Measurements from ENCODE around the gene C1orf52. TPM values are rescaled to one million over a fixed set of nuclear protein-coding genes. Genes with fewer than 3 reads are reported as not detected.

Gene C1orf52
- total RNA-seq = 23.5 and 29.8 TPM in 2 replicates

DNA sequence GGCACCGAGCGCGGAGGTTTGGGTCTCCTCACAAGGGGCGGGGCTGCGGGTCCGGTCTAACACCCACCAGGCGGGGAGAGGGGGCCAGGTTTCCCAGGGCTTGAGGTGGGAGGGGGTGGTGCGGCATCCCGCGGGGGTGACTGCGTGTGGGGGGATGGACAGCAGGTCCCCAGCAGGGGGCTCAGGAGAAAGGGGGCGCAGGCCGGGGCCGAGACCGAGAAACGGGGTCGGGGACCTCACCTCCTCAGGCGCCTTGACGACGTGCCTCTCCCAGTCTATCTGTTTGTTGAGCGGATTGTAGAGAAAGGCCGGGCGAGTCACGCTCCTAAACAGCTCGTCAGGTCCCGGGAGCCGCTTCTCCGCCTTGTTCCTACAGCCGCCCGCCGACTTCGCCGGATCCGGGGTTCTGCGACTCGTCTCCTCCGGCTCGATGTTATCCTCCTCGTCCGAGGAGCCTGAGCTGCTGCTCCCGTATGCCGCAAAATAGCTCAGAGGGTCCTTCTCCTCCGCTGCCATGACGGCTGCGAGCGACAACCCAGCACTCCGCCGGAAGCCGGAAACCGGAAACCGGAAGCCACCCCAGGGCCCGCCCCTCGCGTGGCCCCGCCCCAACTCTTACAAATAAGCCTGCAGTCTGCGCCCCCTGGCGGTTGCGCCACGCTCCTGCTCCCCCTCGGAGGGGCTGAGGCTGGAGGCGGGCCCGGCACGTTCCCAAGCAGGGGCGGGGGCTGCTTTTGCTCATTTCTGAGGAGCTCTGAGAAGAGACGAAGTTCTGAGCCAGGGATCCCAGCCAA lies at the start of gene C1orf52:
Gene C1orf52, minus strand, starts transcription at position 545 of the 794 bp plus-strand sequence. Its CDS starts 29 bp downstream, at position 516.

DNA sequence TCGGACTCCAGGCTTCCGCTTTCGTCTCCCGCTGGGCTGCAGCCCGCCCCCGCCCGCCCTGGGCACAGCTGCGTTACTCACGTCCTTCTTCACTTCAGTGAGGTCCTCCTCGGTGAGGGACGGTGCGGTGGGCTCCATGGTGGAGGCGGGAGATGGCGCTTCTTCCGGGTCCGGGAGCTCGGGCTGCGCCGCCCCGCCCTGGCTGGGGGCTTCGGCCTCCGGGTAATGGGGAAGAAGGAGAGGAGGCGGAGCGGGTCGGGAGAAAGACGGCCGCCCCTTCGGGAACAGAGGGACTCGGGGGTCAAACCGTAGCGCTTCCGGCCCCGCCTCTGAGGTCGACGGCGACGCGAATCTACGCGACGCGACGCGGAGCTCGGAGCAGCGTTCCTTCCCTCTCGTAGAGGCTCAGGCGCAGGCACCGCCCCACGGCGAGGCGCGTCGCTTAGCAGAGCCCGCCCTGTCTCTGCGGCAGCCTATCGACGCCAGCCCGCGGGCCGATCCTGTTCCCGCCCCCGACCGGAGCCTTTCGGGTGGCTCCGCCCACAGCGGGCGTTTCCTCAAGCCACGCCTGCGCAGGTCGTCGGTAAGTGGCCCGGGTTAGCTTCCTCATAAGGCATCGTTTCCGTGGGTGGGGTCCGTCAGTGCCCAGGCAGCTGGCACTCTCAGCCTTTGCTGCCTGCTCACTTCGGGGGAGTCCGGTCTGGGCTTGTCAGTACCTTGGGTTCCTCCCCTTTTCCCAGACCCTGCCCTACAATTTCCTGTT lies 16.9 kb upstream of the C1orf52 start, which contains the start of gene BCL10:
Gene BCL10, minus strand, starts transcription at position 418 of the 763 bp plus-strand sequence. Its CDS starts 280 bp downstream, at position 138.

DNA sequence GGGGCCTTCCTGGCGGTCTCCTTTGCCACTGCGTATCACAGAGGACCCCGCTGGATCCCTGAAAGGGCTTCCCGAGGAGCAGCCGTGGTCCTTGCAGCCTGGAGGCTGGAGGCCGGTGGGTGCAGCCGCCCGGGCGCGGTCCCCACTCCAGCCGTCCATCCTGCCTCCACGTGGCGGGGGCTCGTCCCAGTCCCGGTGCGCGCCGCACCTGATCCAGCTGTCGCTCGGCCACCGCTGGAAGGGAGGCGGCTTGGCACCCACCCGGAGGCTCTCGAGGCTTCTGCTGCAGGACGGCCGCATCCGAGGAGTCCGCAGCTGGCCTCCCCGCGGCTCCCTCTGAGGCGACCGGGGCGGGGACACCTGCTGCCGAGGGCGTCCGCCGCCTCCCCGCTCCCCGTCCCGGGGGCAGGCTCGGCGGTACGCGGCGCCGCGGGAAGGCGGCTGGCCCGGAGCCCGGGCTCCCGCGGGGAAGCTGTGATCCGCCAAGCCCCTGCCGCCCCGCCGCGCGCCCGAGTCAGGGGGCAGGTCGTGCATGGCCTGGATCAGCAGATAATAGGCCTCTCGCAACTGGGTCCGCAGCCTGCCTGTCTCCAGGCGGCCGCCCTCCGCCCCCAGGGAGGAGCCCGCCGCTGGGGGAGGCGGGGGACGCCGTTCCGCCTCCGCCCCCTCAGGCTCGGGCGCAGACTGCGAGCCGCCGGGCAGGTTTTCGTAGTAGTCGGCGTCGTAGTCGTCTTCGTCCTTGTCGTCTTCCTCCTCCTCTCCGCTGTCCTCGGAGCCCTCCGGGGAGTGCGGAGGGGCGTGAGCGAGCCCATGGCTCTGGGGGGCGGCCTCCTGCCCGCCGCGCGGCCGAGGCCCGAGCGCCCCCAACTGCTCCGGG lies 58.8 kb downstream of the C1orf52 start, which contains the start of gene SYDE2:
Gene SYDE2, minus strand, starts transcription at position 554 of the 877 bp plus-strand sequence. Its CDS starts 20 bp downstream, at position 534.

Other genes with a start within 250 kb of the C1orf52 start
- gene MCOLN3, start 211.2 kb downstream of the C1orf52 start, total RNA-seq = under 0.01 TPM in 1 of 2 replicates, not detected in the other
- gene SYDE2, start 58.6 kb downstream of the C1orf52 start, total RNA-seq = 13.2 and 21.1 TPM in 2 replicates
- 19.0 and 23.7 TPM in 2 replicates for gene BCL10, start 17.0 kb upstream of the C1orf52 start, total RNA-seq
- gene DDAH1, start 205.5 kb upstream of the C1orf52 start, total RNA-seq = 41.3 and 79.6 TPM in 2 replicates